DMS 273 (cell line): ENCODE results near the gene JKAMP.

Experiments
- DNase-seq: peaks from one replicate; lab custom pipeline; 2025; ENCODE audit not compliant: unreplicated experiment; lab: John Stamatoyannopoulos, UW

Gene JKAMP

GRCh38 chr14:59538936-59539335 lies 54.6 kb downstream of the JKAMP start:
- DNase-seq = no peak

- DNase-seq = no peak
These were observed 56.5 kb downstream of the JKAMP start for GRCh38 chr14:59540852-59541251.

- no peak for DNase-seq
These were observed 57.4 kb downstream of the JKAMP start for GRCh38 chr14:59541731-59542130.

GRCh38 chr14:59543873-59544272 lies 59.6 kb downstream of the JKAMP start:
- no peak for DNase-seq

- no peak for DNase-seq
These were observed 63.0 kb downstream of the JKAMP start for GRCh38 chr14:59547310-59547709.
